Stimulated activated CD4-positive, alpha-beta T cell treated with anti-CD3 and anti-CD28 coated beads, Interleukin-1b, Interleukin-23, amount 100 ng/mL, for 1 hour (primary cell): Measurements from ENCODE around the gene FAM83F.
"Not testable (repeated sequence)": the region's sequence is repeated elsewhere in the genome, so short reads cannot be mapped to it uniquely, and the experiment has no call there.

Source experiments
- DNase-seq, 2 donors: peaks; one replicate each; pipeline ENCODE4 v3.0.0-alpha.2; 2020; ENCODE audit warnings: low read depth in 2 of 2

The FAM83F gene

GRCh38 chr22:39994566-39995392, at the start of gene FAM83F:
FAM83F (plus strand) TSS chr22:39994954; CDS start chr22:39995043, 89 bp downstream.
- DNase-seq = peak in 1 of 2 donors; percentile 24

GRCh38 chr22:39946126-39946502, 48.6 kb upstream of the FAM83F start:
- no peak for DNase-seq

GRCh38 chr22:39946503-39947219, 48.1 kb upstream of the FAM83F start:
- DNase-seq = no peak

GRCh38 chr22:39947220-39948216, 47.2 kb upstream of the FAM83F start:
- DNase-seq = no peak

GRCh38 chr22:39949964-39950737, 44.6 kb upstream of the FAM83F start:
- no peak for DNase-seq

GRCh38 chr22:39951603-39952293, 43.0 kb upstream of the FAM83F start:
- DNase-seq = not testable (repeated sequence)

- no peak for DNase-seq
These were observed 42.4 kb upstream of the FAM83F start for GRCh38 chr22:39952347-39952746.

- no peak for DNase-seq
These were observed 41.7 kb upstream of the FAM83F start for GRCh38 chr22:39953101-39953500.

- no peak for DNase-seq
These were observed 40.1 kb upstream of the FAM83F start for GRCh38 chr22:39954584-39955055.

- no peak for DNase-seq
These were observed 39.1 kb upstream of the FAM83F start for GRCh38 chr22:39955675-39956074.

- DNase-seq = no peak
These were observed 37.7 kb upstream of the FAM83F start for GRCh38 chr22:39956932-39957664.

GRCh38 chr22:39958009-39958711, 36.6 kb upstream of the FAM83F start:
- DNase-seq = no peak

GRCh38 chr22:39958949-39959639, 35.7 kb upstream of the FAM83F start:
- no peak for DNase-seq

- no peak for DNase-seq
These were observed 34.9 kb upstream of the FAM83F start, which contains the start of gene TMA7B for GRCh38 chr22:39959640-39960447. TMA7B (plus strand) TSS chr22:39960397; CDS start chr22:39964375, 3,978 bp downstream.

GRCh38 chr22:39960791-39961746, 33.7 kb upstream of the FAM83F start:
- peak in 1 of 2 donors; percentile 17 for DNase-seq

GRCh38 chr22:39962071-39962470, 32.7 kb upstream of the FAM83F start:
- no peak for DNase-seq
